Upper lobe of right lung (tissue), 1 donor: ENCODE data around the gene ZFX. TPM values are rescaled to one million over a fixed set of nuclear protein-coding genes. Genes with fewer than 3 reads are reported as not detected.

ENCODE experiments used
- ATAC-seq: fragments of 200-7000 bp; cut with Tn5 transposase; one replicate; pipeline ENCODE4 v1.9.1; 2020; ENCODE audit warnings: mild to moderate bottlenecking, moderate library complexity
- DNase-seq: peaks from one replicate; pipeline ENCODE4 v3.0.0-alpha.2; 2020
- H3K27ac ChIP-seq: fragments of 200-600 bp; one replicate; pipeline ENCODE4 v1.8.0; 2022
- H3K27me3 ChIP-seq: fragments of 200-600 bp; one replicate; pipeline ENCODE4 v1.8.0; 2022; ENCODE audit warnings: mild to moderate bottlenecking
- H3K36me3 ChIP-seq: fragments of 200-600 bp; one replicate; pipeline ENCODE4 v1.8.0; 2022
- H3K4me1 ChIP-seq: fragments of 200-600 bp; one replicate; pipeline ENCODE4 v1.8.0; 2022
- H3K4me3 ChIP-seq: fragments of 200-600 bp; one replicate; pipeline ENCODE4 v1.8.0; 2022; ENCODE audit warnings: mild to moderate bottlenecking
- H3K9me3 ChIP-seq: fragments of 200-600 bp; one replicate; pipeline ENCODE4 v1.8.0; 2022
- CTCF ChIP-seq: fragments of 200-600 bp; IDR thresholded peaks from one replicate; pipeline ENCODE4 v1.8.0; 2022; ENCODE audit warnings: antibody characterized with exemption
- intact Hi-C: fragments of 100-400 bp; cut with DNase I; formaldehyde crosslinking; loops from one replicate; pipeline ENCODE4 v1.11.0; 2022
- total RNA-seq: library from RNA; stranded (reverse); fragmentation: NEBNext Ultra II Directional; extraction: Animal tissue kit (Norgen Biotek cat#: 25700); gene quantifications from one replicate; pipeline ENCODE4 v1.2.1, GENCODE V29; 2021
- donor health status: DM: no; HTN: yes; CAD: no; lungs with severe emphysema.

The ZFX gene
- total RNA-seq, 1 donor from 2014 or later: 41.5 TPM

GRCh38 chrX:24148535-24149350 is 786 bp upstream of the ZFX start:
- Histone ChIP-seq H3K27ac (peak overlapping the region; percentile 95), H3K27me3 (no peaks in the 10 kb centered on the region), H3K4me1 (peaks cover 32% of the 10 kb centered on the region), H3K4me3 (peak overlapping the region; percentile 48), H3K9me3 (no peaks in the 10 kb centered on the region), H3K36me3 (no peaks in the 10 kb centered on the region)
- TF ChIP-seq CTCF: no peak
- DNase-seq (no peak), ATAC-seq (no peak)
- intact Hi-C loops: no loop called here

GRCh38 chrX:24150051-24150790 is 692 bp downstream of the ZFX start:
- H3K4me3 ChIP-seq: peak overlapping the region; percentile 67
- ATAC-seq (peak; percentile 91), DNase-seq (peak; percentile 93)
- intact Hi-C loops: no loop called here
- H3K36me3 ChIP-seq: no peaks in the 10 kb centered on the region
- no peaks in the 10 kb centered on the region for H3K9me3 ChIP-seq
- peaks cover 44% of the 10 kb centered on the region for H3K4me1 ChIP-seq
- H3K27ac ChIP-seq: peak overlapping the region; percentile 95
- peak; percentile 44 for TF ChIP-seq CTCF
- no peaks in the 10 kb centered on the region for H3K27me3 ChIP-seq

- H3K27ac ChIP-seq: peak overlapping the region; percentile 95
These were observed 1.4 kb downstream of the ZFX start for GRCh38 chrX:24150898-24151297.

GRCh38 chrX:24151513-24151912 is 2.0 kb downstream of the ZFX start:
- intact Hi-C loops: no loop called here
- Histone ChIP-seq H3K4me3 (peak overlapping the region; percentile 67), H3K27ac (peak overlapping the region; percentile 1), H3K36me3 (no peaks in the 10 kb centered on the region), H3K9me3 (no peaks in the 10 kb centered on the region), H3K27me3 (no peaks in the 10 kb centered on the region), H3K4me1 (peaks cover 52% of the 10 kb centered on the region)
- ATAC-seq: no peak
- DNase-seq: no peak
- no peak for TF ChIP-seq CTCF

More at GRCh38 chrX:24150898-24151297, 1.4 kb downstream of the ZFX start:
- ATAC-seq (no peak), DNase-seq (no peak)
- no peak for TF ChIP-seq CTCF
- Histone ChIP-seq H3K4me1 (peaks cover 51% of the 10 kb centered on the region), H3K9me3 (no peaks in the 10 kb centered on the region), H3K4me3 (peak overlapping the region; percentile 67), H3K36me3 (no peaks in the 10 kb centered on the region), H3K27me3 (no peaks in the 10 kb centered on the region)
- intact Hi-C loops: no loop called here

- H3K27ac ChIP-seq: no peak overlapping the region
- no peak for TF ChIP-seq CTCF
- H3K27me3 ChIP-seq: no peaks in the 10 kb centered on the region
- H3K4me1 ChIP-seq: peaks cover 38% of the 10 kb centered on the region
- H3K4me3 ChIP-seq: peak overlapping the region; percentile 3
- H3K9me3 ChIP-seq: no peaks in the 10 kb centered on the region
- DNase-seq (no peak), ATAC-seq (no peak)
- no peaks in the 10 kb centered on the region for H3K36me3 ChIP-seq
- intact Hi-C loops: no loop called here
These were observed 3.8 kb downstream of the ZFX start for GRCh38 chrX:24153178-24153795.
